GM19455 (cell line): ENCODE results near the gene RAP1B.
A peak's percentile ranks its signal among the peaks of the same experiment; 100 is the strongest.

Experiments
- ATAC-seq: cut with Tn5 transposase; IDR thresholded peaks from one replicate; pipeline ENCODE4 v1.9.1; 2021; ENCODE audit not compliant: unreplicated experiment

RAP1B gene

GRCh38 chr12:68611094-68611805 lies 551 bp downstream of the RAP1B start:
- ATAC-seq, result peak; percentile 30

- ATAC-seq, result no peak
These were observed 1.1 kb downstream of the RAP1B start for GRCh38 chr12:68611806-68612160.

GRCh38 chr12:68612202-68612601 lies 1.5 kb downstream of the RAP1B start:
- no peak for ATAC-seq

GRCh38 chr12:68612697-68613096 lies 2.0 kb downstream of the RAP1B start:
- ATAC-seq, result no peak

GRCh38 chr12:68613209-68613904 lies 2.7 kb downstream of the RAP1B start:
- no peak for ATAC-seq

- no peak for ATAC-seq
These were observed 3.5 kb downstream of the RAP1B start for GRCh38 chr12:68614105-68614679.

- ATAC-seq, result no peak
These were observed 4.1 kb downstream of the RAP1B start for GRCh38 chr12:68614769-68615168.

- no peak for ATAC-seq
These were observed 6.6 kb downstream of the RAP1B start for GRCh38 chr12:68617160-68617926.

GRCh38 chr12:68619541-68619940 lies 8.8 kb downstream of the RAP1B start:
- ATAC-seq, result no peak

- no peak for ATAC-seq
These were observed 10.1 kb downstream of the RAP1B start for GRCh38 chr12:68620519-68621471.

GRCh38 chr12:68621472-68622081 lies 10.9 kb downstream of the RAP1B start:
- no peak for ATAC-seq

GRCh38 chr12:68622250-68622649 lies 11.6 kb downstream of the RAP1B start:
- ATAC-seq, result no peak

GRCh38 chr12:68623059-68623458 lies 12.4 kb downstream of the RAP1B start:
- no peak for ATAC-seq

GRCh38 chr12:68623984-68624383 lies 13.3 kb downstream of the RAP1B start:
- no peak for ATAC-seq

- no peak for ATAC-seq
These were observed 14.2 kb downstream of the RAP1B start for GRCh38 chr12:68624933-68625332.

- ATAC-seq, result no peak
These were observed 17.1 kb downstream of the RAP1B start for GRCh38 chr12:68627673-68628319.

GRCh38 chr12:68628698-68629097 lies 18.0 kb downstream of the RAP1B start:
- no peak for ATAC-seq

GRCh38 chr12:68630050-68630449 lies 19.4 kb downstream of the RAP1B start:
- no peak for ATAC-seq

- no peak for ATAC-seq
These were observed 19.9 kb downstream of the RAP1B start for GRCh38 chr12:68630598-68630997.

GRCh38 chr12:68631227-68631626 lies 20.5 kb downstream of the RAP1B start:
- ATAC-seq, result no peak
